Measurements from ENCODE around the gene KCMF1. TPM values are rescaled to one million over a fixed set of nuclear protein-coding genes. Genes with fewer than 3 reads are reported as not detected.

The KCMF1 gene
- total RNA-seq, 1 donor from 2014 or later, result 105 TPM

DNA sequence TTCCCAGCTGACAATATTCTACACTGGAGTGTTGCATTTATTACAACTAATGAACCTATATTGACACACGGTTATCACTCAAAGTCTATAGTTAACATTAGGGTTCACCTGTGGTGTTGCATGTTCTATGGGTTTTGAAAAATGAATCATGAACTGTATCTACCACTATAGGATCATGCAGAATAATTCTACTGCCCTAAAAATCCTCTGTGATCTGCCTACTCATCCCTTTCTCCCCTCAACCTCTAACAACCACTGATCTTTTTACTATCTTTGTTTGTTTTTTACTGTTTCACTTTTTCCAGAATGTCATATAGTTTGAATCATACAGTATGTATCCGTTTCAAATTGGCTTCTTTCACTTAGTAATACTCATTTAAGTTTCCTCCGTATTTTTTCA is 114.6 kb downstream of the KCMF1 start:
- H3K36me3 Mint-ChIP-seq (ENCODE audit: low read depth, unreplicated experiment), result peaks cover 4% of the 10 kb centered on the region
- peaks cover 40% of the 10 kb centered on the region for H3K27me3 ChIP-seq (ENCODE audit: insufficient read depth, low read length)
- peaks cover 4% of the 10 kb centered on the region for H3K9me3 Mint-ChIP-seq (ENCODE audit: unreplicated experiment)
- H3K36me3 ChIP-seq (ENCODE audit: insufficient read depth, low read length), result no peaks in the 10 kb centered on the region
- H4K20me1 ChIP-seq (ENCODE audit: insufficient read depth, low read length), result no peaks in the 10 kb centered on the region
- no peaks in the 10 kb centered on the region for H3K4me1 ChIP-seq (ENCODE audit: insufficient read depth, low read length)
- TF ChIP-seq EZH2 (IDR thresholded peaks at IDR 0.05; ENCODE audit: insufficient read depth, low read length) (no peak), CTCF (IDR thresholded peaks at IDR 0.05; ENCODE audit: insufficient read depth, low read depth, low read length) (no peak)
- no peak overlapping the region for H3K27ac Mint-ChIP-seq (ENCODE audit: unreplicated experiment)
- no peak overlapping the region for H3K4me3 ChIP-seq (ENCODE audit: insufficient read depth, low read depth, low read length)
- no peak overlapping the region for H3K27ac ChIP-seq (ENCODE audit: low read depth, low read length)
- H3K9ac ChIP-seq (ENCODE audit: low read length), result no peak overlapping the region
- H3K4me2 ChIP-seq (ENCODE audit: low read length), result no peak overlapping the region
- H3K4me3 Mint-ChIP-seq (ENCODE audit: unreplicated experiment), result no peak overlapping the region
- H3K79me2 ChIP-seq (ENCODE audit: insufficient read depth, low read length), result no peaks in the 10 kb centered on the region
- no peak overlapping the region for H2AFZ ChIP-seq (ENCODE audit: low read depth, low read length)
- H3K4me1 Mint-ChIP-seq (ENCODE audit: low read depth, unreplicated experiment), result no peaks in the 10 kb centered on the region
- DNase-seq (ENCODE audit: low read depth), result no peak
- H3K27me3 Mint-ChIP-seq (ENCODE audit: low read depth, unreplicated experiment), result peaks cover 13% of the 10 kb centered on the region
- FAIRE-seq, result no peak
- peaks cover 6% of the 10 kb centered on the region for H3K9me3 ChIP-seq (ENCODE audit: insufficient read depth, low read depth, low read length)

DNA sequence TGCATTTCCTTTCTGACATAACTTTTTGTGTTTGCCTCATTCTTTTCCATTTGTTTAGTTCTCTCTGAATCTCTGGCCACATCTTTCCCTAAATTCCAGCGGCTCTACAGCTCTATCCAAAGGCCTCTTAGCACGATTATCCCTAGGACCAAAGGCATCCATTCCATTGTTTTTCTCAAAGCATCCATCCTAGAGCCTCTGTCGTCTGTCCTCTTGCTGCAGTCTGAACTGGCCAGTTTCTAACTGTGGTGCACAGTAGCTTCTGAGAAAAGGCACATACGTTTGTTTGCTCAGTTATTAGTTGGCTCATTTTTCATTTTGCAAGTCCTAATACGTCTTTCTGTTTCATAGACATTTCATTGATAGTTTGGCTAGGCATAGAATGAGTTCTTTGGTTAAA is 116.6 kb downstream of the KCMF1 start:
- Mint-ChIP-seq H3K4me3 (ENCODE audit: unreplicated experiment) (no peak overlapping the region), H3K36me3 (ENCODE audit: low read depth, unreplicated experiment) (no peaks in the 10 kb centered on the region)
- H3K4me2 ChIP-seq (ENCODE audit: low read length), result no peak overlapping the region

More for the DNA sequence above, 116.6 kb downstream of the KCMF1 start:
- Histone ChIP-seq H3K4me1 (ENCODE audit: insufficient read depth, low read length) (no peaks in the 10 kb centered on the region), H3K27me3 (ENCODE audit: insufficient read depth, low read length) (peaks cover 35% of the 10 kb centered on the region), H2AFZ (ENCODE audit: low read depth, low read length) (no peak overlapping the region), H4K20me1 (ENCODE audit: insufficient read depth, low read length) (no peaks in the 10 kb centered on the region), H3K27ac (ENCODE audit: low read depth, low read length) (no peak overlapping the region), H3K36me3 (ENCODE audit: insufficient read depth, low read length) (no peaks in the 10 kb centered on the region), H3K79me2 (ENCODE audit: insufficient read depth, low read length) (no peaks in the 10 kb centered on the region), H3K4me3 (ENCODE audit: insufficient read depth, low read depth, low read length) (no peak overlapping the region), H3K9ac (ENCODE audit: low read length) (no peak overlapping the region), H3K9me3 (ENCODE audit: insufficient read depth, low read depth, low read length) (no peaks in the 10 kb centered on the region)
- no peak overlapping the region for H3K27ac Mint-ChIP-seq (ENCODE audit: unreplicated experiment)
- H3K9me3 Mint-ChIP-seq (ENCODE audit: unreplicated experiment), result peaks cover 5% of the 10 kb centered on the region
- TF ChIP-seq CTCF (IDR thresholded peaks at IDR 0.05; ENCODE audit: insufficient read depth, low read depth, low read length) (no peak), EZH2 (IDR thresholded peaks at IDR 0.05; ENCODE audit: insufficient read depth, low read length) (no peak)
- H3K4me1 Mint-ChIP-seq (ENCODE audit: low read depth, unreplicated experiment), result no peaks in the 10 kb centered on the region
- DNase-seq (ENCODE audit: low read depth), result no peak
- FAIRE-seq, result no peak
- H3K27me3 Mint-ChIP-seq (ENCODE audit: low read depth, unreplicated experiment), result peaks cover 15% of the 10 kb centered on the region
